Fibroblast of lung (primary cell): ENCODE results near the gene KIF21B.

Experiments used
- EZH2 ChIP-seq: IDR thresholded peaks from 2 replicates; pipeline ENCODE4 v1.5.1; 2012; ENCODE audit warnings: low read length, control low read depth, mild to moderate bottlenecking; ENCODE audit errors: missing control alignments
- TF ChIP-seq, protein P1 (sequence below), 2 donors: IDR thresholded peaks in 1 of 2; conservative IDR thresholded peaks in 1 of 2; 1 replicate in 1 of 2; 2 replicates in 1 of 2; pipeline ENCODE4 v1.5.1; 2011 to 2012; ENCODE audit warnings: low read length in 2 of 2, control low read depth in 1 of 2, inconsistent platforms in 1 of 2, low read depth in 1 of 2, mild to moderate bottlenecking in 1 of 2

DNA sequence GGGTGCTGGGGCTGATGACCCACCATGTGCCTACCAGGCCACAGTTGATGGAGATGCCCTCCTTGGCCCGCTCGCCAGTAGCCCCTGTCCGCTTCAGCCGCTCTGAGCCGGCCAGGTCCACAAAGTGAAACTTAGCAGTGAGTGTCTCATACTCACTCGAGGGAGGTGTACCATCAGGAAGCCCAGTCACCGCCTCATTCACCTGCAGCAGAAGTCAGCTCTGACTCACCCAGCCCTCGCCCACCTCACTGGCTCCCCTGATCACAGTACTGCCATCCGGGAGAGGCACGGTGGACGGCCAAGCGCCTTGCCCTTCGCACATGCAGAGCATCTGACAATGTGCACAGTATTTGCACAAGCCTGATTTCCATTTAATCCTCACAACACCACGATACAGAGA is 18.8 kb downstream of the KIF21B start:
- TF ChIP-seq, protein P1, sequence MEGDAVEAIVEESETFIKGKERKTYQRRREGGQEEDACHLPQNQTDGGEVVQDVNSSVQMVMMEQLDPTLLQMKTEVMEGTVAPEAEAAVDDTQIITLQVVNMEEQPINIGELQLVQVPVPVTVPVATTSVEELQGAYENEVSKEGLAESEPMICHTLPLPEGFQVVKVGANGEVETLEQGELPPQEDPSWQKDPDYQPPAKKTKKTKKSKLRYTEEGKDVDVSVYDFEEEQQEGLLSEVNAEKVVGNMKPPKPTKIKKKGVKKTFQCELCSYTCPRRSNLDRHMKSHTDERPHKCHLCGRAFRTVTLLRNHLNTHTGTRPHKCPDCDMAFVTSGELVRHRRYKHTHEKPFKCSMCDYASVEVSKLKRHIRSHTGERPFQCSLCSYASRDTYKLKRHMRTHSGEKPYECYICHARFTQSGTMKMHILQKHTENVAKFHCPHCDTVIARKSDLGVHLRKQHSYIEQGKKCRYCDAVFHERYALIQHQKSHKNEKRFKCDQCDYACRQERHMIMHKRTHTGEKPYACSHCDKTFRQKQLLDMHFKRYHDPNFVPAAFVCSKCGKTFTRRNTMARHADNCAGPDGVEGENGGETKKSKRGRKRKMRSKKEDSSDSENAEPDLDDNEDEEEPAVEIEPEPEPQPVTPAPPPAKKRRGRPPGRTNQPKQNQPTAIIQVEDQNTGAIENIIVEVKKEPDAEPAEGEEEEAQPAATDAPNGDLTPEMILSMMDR (conservative IDR thresholded peaks at IDR 0.05 in 1 of 2, IDR thresholded peaks at IDR 0.05 in 1 of 2; ENCODE audit: low read depth in 1 of 2, low read length in 2 of 2): no peak
- TF ChIP-seq EZH2: no peak
